ENCODE measurements around the gene NKIRAS2. TPM values are rescaled to one million over a fixed set of nuclear protein-coding genes. Genes with fewer than 3 reads are reported as not detected.

The NKIRAS2 gene
- total and polyA plus RNA-seq, 2 of the 13 experiments (the other 11 are each of a cell fraction or from before 2014, with no cell fraction given) = 27.9 to 42.0 TPM

DNA sequence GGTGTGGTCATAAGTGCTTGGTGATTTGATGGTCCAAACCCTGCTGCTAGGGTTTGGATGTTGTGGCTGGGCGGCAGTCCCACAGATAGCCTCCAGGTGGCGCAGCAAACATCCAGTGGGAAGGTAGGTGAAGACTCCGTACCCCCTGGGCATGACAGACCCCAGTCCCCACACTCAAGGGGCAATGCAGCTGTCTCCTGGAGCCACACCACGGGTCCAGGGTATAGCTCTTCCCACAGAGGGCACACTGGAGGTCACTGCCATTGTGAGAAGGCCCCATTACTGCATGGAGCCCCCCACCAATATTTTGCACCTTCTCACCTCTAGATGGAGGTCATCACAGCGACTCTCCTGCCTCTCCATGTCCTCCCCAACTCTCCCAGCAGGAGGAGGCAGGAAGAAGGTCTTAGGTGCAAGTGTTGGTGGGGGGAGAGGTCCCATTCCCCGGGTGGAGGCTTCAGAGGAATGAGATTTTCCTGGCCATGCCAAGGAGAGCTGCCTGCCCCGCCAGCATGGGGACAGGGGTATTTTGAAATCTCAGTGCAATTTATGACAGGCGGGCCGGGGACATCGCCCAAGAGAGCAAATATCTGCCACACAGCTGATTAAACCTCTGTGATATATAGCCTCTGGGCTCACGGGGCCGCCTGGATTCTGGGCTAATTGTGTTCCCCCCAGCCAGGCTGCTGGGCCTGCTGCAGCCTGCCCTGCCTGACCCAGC, 47.6 kb downstream of the NKIRAS2 start (continued):
- TF ChIP-seq POLR2AphosphoS2 (IDR thresholded peaks at IDR 0.05; ENCODE audit: low read depth, low read length) (no peak), ZNF891 (CRISPR knock-in tag; IDR thresholded peaks at IDR 0.05) (no peak), FOXC1 (CRISPR knock-in tag; IDR thresholded peaks at IDR 0.05; ENCODE audit: borderline replicate concordance) (peak; percentile 52; the same call in 1 of the 2 replicates), HNRNPH1 (optimal IDR thresholded peaks at IDR 0.05; ENCODE audit: low read depth, low read length) (no peak), ZNF382 (CRISPR knock-in tag; IDR thresholded peaks at IDR 0.05; ENCODE audit: borderline replicate concordance) (no peak), FOSL1 (CRISPR knock-in tag; IDR thresholded peaks at IDR 0.05; ENCODE audit: borderline replicate concordance) (no peak), MAFG (CRISPR knock-in tag; IDR thresholded peaks at IDR 0.05) (no peak), ZNF598 (CRISPR knock-in tag; IDR thresholded peaks at IDR 0.05; ENCODE audit: borderline replicate concordance) (no peak; the same call in 1 of the 2 replicates), PRMT3 (CRISPR knock-in tag; IDR thresholded peaks at IDR 0.05; ENCODE audit: borderline replicate concordance, low read depth) (no peak), MEIS1 (CRISPR knock-in tag; IDR thresholded peaks at IDR 0.05; ENCODE audit: borderline replicate concordance) (no peak), NFIB (CRISPR knock-in tag; IDR thresholded peaks at IDR 0.05; ENCODE audit: borderline replicate concordance) (no peak), ZNF24 (IDR thresholded peaks at IDR 0.05) (no peak), ZNF292 (CRISPR knock-in tag; IDR thresholded peaks at IDR 0.05; ENCODE audit: borderline replicate concordance, low read depth) (no peak), U2AF2 (IDR thresholded peaks at IDR 0.05; ENCODE audit: low read depth, low read length) (no peak), ZNF788 (CRISPR knock-in tag; IDR thresholded peaks at IDR 0.05; ENCODE audit: borderline replicate concordance) (no peak; the same call in 1 of the 2 replicates)
- TF ChIP-seq, protein P1, sequence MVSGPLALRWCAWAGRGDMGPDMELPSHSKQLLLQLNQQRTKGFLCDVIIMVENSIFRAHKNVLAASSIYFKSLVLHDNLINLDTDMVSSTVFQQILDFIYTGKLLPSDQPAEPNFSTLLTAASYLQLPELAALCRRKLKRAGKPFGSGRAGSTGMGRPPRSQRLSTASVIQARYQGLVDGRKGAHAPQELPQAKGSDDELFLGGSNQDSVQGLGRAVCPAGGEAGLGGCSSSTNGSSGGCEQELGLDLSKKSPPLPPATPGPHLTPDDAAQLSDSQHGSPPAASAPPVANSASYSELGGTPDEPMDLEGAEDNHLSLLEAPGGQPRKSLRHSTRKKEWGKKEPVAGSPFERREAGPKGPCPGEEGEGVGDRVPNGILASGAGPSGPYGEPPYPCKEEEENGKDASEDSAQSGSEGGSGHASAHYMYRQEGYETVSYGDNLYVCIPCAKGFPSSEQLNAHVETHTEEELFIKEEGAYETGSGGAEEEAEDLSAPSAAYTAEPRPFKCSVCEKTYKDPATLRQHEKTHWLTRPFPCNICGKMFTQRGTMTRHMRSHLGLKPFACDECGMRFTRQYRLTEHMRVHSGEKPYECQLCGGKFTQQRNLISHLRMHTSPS (CRISPR knock-in tag; IDR thresholded peaks at IDR 0.05; ENCODE audit: low read depth) = no peak
- TF ChIP-seq, protein P2, sequence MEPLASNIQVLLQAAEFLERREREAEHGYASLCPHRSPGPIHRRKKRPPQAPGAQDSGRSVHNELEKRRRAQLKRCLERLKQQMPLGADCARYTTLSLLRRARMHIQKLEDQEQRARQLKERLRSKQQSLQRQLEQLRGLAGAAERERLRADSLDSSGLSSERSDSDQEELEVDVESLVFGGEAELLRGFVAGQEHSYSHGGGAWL (CRISPR knock-in tag; IDR thresholded peaks at IDR 0.05) = 0 out of 2 replicates have a peak, but pooled peaks have one; percentile 29
- TF ChIP-seq, protein P3, sequence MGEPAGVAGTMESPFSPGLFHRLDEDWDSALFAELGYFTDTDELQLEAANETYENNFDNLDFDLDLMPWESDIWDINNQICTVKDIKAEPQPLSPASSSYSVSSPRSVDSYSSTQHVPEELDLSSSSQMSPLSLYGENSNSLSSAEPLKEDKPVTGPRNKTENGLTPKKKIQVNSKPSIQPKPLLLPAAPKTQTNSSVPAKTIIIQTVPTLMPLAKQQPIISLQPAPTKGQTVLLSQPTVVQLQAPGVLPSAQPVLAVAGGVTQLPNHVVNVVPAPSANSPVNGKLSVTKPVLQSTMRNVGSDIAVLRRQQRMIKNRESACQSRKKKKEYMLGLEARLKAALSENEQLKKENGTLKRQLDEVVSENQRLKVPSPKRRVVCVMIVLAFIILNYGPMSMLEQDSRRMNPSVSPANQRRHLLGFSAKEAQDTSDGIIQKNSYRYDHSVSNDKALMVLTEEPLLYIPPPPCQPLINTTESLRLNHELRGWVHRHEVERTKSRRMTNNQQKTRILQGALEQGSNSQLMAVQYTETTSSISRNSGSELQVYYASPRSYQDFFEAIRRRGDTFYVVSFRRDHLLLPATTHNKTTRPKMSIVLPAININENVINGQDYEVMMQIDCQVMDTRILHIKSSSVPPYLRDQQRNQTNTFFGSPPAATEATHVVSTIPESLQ (CRISPR knock-in tag; conservative IDR thresholded peaks at IDR 0.05) = no peak
- TF ChIP-seq, protein P4, sequence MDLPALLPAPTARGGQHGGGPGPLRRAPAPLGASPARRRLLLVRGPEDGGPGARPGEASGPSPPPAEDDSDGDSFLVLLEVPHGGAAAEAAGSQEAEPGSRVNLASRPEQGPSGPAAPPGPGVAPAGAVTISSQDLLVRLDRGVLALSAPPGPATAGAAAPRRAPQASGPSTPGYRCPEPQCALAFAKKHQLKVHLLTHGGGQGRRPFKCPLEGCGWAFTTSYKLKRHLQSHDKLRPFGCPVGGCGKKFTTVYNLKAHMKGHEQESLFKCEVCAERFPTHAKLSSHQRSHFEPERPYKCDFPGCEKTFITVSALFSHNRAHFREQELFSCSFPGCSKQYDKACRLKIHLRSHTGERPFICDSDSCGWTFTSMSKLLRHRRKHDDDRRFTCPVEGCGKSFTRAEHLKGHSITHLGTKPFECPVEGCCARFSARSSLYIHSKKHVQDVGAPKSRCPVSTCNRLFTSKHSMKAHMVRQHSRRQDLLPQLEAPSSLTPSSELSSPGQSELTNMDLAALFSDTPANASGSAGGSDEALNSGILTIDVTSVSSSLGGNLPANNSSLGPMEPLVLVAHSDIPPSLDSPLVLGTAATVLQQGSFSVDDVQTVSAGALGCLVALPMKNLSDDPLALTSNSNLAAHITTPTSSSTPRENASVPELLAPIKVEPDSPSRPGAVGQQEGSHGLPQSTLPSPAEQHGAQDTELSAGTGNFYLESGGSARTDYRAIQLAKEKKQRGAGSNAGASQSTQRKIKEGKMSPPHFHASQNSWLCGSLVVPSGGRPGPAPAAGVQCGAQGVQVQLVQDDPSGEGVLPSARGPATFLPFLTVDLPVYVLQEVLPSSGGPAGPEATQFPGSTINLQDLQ (CRISPR knock-in tag; IDR thresholded peaks at IDR 0.05) = no peak
- TF ChIP-seq, protein P5, sequence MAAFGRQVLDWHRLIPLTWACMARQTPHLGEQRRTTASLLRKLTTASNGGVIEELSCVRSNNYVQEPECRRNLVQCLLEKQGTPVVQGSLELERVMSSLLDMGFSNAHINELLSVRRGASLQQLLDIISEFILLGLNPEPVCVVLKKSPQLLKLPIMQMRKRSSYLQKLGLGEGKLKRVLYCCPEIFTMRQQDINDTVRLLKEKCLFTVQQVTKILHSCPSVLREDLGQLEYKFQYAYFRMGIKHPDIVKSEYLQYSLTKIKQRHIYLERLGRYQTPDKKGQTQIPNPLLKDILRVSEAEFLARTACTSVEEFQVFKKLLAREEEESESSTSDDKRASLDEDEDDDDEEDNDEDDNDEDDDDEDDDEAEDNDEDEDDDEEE (CRISPR knock-in tag; IDR thresholded peaks at IDR 0.05) = no peak

Measured in HepG2 (cell line).